Sigmoid colon (tissue), 7 donors: Measurements from ENCODE around the gene PLCD3. TPM values are rescaled to one million over a fixed set of nuclear protein-coding genes. Genes with fewer than 3 reads are reported as not detected.

Experiments used
- DNase-seq: peaks from one replicate; pipeline ENCODE4 v3.0.0-alpha.2; 2019
- H3K27ac ChIP-seq, 4 donors: fragments of 200-600 bp; sonication (generic); one replicate each; pipeline ENCODE4 v1.5.1; 2016 to 2019; ENCODE audit warnings: mild to moderate bottlenecking in 1 of 4
- H3K27me3 ChIP-seq, 3 donors: fragments of 200-600 bp; sonication (generic); one replicate each; pipeline ENCODE4 v1.5.1; 2019; ENCODE audit warnings: mild to moderate bottlenecking in 1 of 3
- H3K36me3 ChIP-seq, 4 donors: fragments of 200-600 bp; sonication (generic); one replicate each; pipeline ENCODE4 v1.5.1; 2016 to 2019
- H3K4me1 ChIP-seq, 4 donors: fragments of 200-600 bp; sonication (generic); one replicate each; pipeline ENCODE4 v1.5.1; 2017 to 2019
- H3K4me3 ChIP-seq, 4 donors: fragments of 200-600 bp; sonication (generic); one replicate each; pipeline ENCODE4 v1.5.1; 2017 to 2019; ENCODE audit warnings: mild to moderate bottlenecking in 2 of 4, moderate library complexity in 1 of 4
- H3K9me3 ChIP-seq, 4 donors: fragments of 200-600 bp in 3 of 4; sonication (generic) in 3 of 4; one replicate each; pipeline versions ENCODE4 v1.5.1 to v1.6.1; 2013 to 2019
- EP300 ChIP-seq, 4 donors: sonication (generic); formaldehyde crosslinking; IDR thresholded peaks; one replicate each; pipeline ENCODE4 v1.6.1; 2017; ENCODE audit warnings: antibody characterized with exemption in 4 of 4
- POLR2A ChIP-seq, 2 donors: fragments of 450-650 bp; IDR thresholded peaks; one replicate each; pipeline ENCODE4 v1.6.1; 2016; ENCODE audit warnings: antibody characterized with exemption in 2 of 2, mild to moderate bottlenecking in 2 of 2, moderate library complexity in 2 of 2
- POLR2AphosphoS5 ChIP-seq, 4 donors: sonication (generic); formaldehyde crosslinking; IDR thresholded peaks; one replicate each; pipeline ENCODE4 v1.6.1; 2017; ENCODE audit warnings: antibody characterized with exemption in 4 of 4
- WGBS, 2 donors: extraction: QIAGEN DNeasy Blood & Tissue Kit; methylation state at CpG; one replicate each; pipeline ENCODE4 v1.1.7; 2013; 5-methylcytosine and 5-hydroxymethylcytosine counted together
- intact Hi-C: fragments of 100-400 bp; cut with DNase I; formaldehyde crosslinking; loops from one replicate; pipeline ENCODE4 v1.15.1; 2023
- polyA plus RNA-seq, 3 donors: library from polyadenylated mRNA; stranded (reverse); fragments of 200-250 nt; gene quantifications; one replicate each; pipeline ENCODE4 v1.2.3, GENCODE V29; 2013
- total RNA-seq, 4 donors: library from RNA; depleted of rRNA; stranded (reverse); fragments of >200 nt; gene quantifications; one replicate each; pipeline ENCODE4 v1.1.0, GENCODE V29; 2016
- TF ChIP-seq, protein P1 (sequence below), 4 experiments: fragments of 450-650 bp in 3 of 4; fragments of 200-600 bp in 1 of 4; IDR thresholded peaks; one replicate each; pipeline ENCODE4 v1.5.1; 2016 to 2019; ENCODE audit warnings: antibody characterized with exemption in 4 of 4, mild to moderate bottlenecking in 3 of 4, moderate library complexity in 2 of 4
- donor health status: healthy with polysubstance abuse.
- donor health status: Bipolar disorder and iron deficiency.
- donor health status: healthy.

Gene PLCD3
- total and polyA plus RNA-seq, 7 donors, result 27.4 to 274 (median 45.7) TPM

DNA sequence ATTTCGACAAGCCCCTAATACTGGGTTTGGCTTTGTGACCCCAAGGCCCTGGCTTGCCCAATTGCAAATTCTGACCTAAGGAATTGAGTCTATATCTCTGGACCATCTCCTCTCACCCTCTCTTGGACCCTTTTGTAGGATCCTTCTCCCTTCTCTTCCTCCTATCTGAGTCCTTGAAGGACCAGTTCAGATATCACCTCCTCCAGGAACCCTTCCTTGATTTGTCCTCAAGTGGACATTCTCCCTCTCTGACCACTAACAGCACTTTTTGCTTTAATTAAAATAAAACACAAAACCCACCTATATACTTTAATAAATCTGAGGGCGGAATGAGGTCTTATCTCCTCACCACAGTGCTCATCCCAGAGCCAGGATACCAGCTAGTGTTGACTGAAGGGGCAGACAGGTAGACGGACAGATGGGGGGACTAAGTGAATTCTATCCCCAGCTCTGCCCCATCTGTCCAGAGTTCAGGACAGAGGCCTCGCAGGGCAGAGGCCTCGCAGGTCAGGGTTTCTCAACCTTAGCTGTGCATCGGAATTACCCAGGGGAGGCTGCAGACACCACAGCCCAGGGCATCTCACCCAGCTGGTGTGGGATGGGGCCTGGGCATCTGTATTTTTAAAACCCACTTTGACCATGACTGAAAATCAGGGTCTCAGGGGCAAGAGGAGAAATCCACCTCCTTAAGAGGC is 9.1 kb downstream of the PLCD3 start:
- DNase-seq, result no peak
- no peak for TF ChIP-seq POLR2A (IDR thresholded peaks at IDR 0.05)
- TF ChIP-seq POLR2AphosphoS5 (IDR thresholded peaks at IDR 0.05), result no peak
- TF ChIP-seq EP300 (IDR thresholded peaks at IDR 0.05), result no peak
- TF ChIP-seq, protein P1, sequence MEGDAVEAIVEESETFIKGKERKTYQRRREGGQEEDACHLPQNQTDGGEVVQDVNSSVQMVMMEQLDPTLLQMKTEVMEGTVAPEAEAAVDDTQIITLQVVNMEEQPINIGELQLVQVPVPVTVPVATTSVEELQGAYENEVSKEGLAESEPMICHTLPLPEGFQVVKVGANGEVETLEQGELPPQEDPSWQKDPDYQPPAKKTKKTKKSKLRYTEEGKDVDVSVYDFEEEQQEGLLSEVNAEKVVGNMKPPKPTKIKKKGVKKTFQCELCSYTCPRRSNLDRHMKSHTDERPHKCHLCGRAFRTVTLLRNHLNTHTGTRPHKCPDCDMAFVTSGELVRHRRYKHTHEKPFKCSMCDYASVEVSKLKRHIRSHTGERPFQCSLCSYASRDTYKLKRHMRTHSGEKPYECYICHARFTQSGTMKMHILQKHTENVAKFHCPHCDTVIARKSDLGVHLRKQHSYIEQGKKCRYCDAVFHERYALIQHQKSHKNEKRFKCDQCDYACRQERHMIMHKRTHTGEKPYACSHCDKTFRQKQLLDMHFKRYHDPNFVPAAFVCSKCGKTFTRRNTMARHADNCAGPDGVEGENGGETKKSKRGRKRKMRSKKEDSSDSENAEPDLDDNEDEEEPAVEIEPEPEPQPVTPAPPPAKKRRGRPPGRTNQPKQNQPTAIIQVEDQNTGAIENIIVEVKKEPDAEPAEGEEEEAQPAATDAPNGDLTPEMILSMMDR (IDR thresholded peaks at IDR 0.05), result no peak
- no peaks in the 10 kb centered on the region for H3K27me3 ChIP-seq
- peak overlapping the region; percentile 20 to 73 (median 45) for H3K27ac ChIP-seq
- H3K4me1 ChIP-seq, result peaks cover 0 to 47% (median 43%) of the 10 kb centered on the region in 4 donors
- intact Hi-C loops, result no loop called here
- 74 to 87% methylated on average over 6 of the region's 6 CpGs for WGBS, 2 donors
- no peak overlapping the region for H3K4me3 ChIP-seq
- H3K9me3 ChIP-seq, result no peaks in the 10 kb centered on the region
- H3K36me3 ChIP-seq, result peaks cover 3 to 27% (median 13%) of the 10 kb centered on the region in 4 donors

- 62 to 90% methylated on average over 45 of the region's 45 CpGs for WGBS, 2 donors
- H3K4me1 ChIP-seq, result peaks cover 0 to 29% (median 25%) of the 10 kb centered on the region in 4 donors
- H3K4me3 ChIP-seq, result no peak overlapping the region
- peaks cover 13 to 48% (median 20%) of the 10 kb centered on the region in 4 donors for H3K36me3 ChIP-seq
- TF ChIP-seq EP300 (IDR thresholded peaks at IDR 0.05) (no peak), POLR2A (IDR thresholded peaks at IDR 0.05) (no peak), POLR2AphosphoS5 (IDR thresholded peaks at IDR 0.05) (no peak)
- TF ChIP-seq, protein P1 (IDR thresholded peaks at IDR 0.05), result no peak
- DNase-seq, result no peak
- H3K9me3 ChIP-seq, result no peaks in the 10 kb centered on the region
- H3K27me3 ChIP-seq, result no peaks in the 10 kb centered on the region
- intact Hi-C loops, result no loop called here
- H3K27ac ChIP-seq, result no peak overlapping the region
Observed at GRCh38 chr17:45121055-45121454, 11.3 kb downstream of the PLCD3 start.

GRCh38 chr17:45120558-45120957 is 11.8 kb downstream of the PLCD3 start:
- Histone ChIP-seq H3K4me1 (peaks cover 0 to 29% (median 25%) of the 10 kb centered on the region in 4 donors), H3K9me3 (no peaks in the 10 kb centered on the region), H3K27me3 (no peaks in the 10 kb centered on the region), H3K36me3 (peaks cover 13 to 53% (median 20%) of the 10 kb centered on the region in 4 donors), H3K27ac (no peak overlapping the region), H3K4me3 (no peak overlapping the region)
- intact Hi-C loops, result no loop called here
- no peak for DNase-seq
- no peak for TF ChIP-seq EP300 (IDR thresholded peaks at IDR 0.05)
- TF ChIP-seq, protein P1 (IDR thresholded peaks at IDR 0.05), result no peak
- no peak for TF ChIP-seq POLR2A (IDR thresholded peaks at IDR 0.05)
- no peak for TF ChIP-seq POLR2AphosphoS5 (IDR thresholded peaks at IDR 0.05)
- 84 to 94% methylated on average over 22 of the region's 22 CpGs for WGBS, 2 donors

DNA sequence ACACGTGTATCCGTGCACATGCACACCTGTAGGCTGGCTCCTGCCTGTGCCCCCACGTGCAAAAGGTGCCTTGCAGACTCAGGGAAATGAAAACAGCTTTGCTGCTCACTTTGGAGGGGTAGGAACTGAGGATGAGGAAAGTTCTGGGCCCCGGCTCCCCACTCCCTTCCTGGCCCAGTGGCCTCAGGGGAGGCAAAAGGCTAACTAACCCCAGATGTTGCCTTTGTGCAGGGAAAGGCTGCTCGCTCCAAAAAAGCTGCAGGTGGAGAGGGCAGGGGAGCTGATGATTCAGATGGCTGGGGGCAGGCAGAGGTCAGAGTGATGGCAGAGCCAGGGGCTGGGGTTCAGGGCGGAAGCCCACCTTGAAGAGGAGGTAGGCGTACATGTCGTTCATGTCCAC is 12.4 kb downstream of the PLCD3 start:
- H3K4me1 ChIP-seq, result peaks cover 0 to 24% (median 23%) of the 10 kb centered on the region in 4 donors
- H3K27me3 ChIP-seq, result no peaks in the 10 kb centered on the region
- peaks cover 13 to 55% (median 20%) of the 10 kb centered on the region in 4 donors for H3K36me3 ChIP-seq
- no peak overlapping the region for H3K27ac ChIP-seq
- DNase-seq, result no peak
- intact Hi-C loops, result no loop called here
- H3K4me3 ChIP-seq, result no peak overlapping the region
- WGBS, 2 donors, result 88 to 93% methylated on average over 8 of the region's 8 CpGs
- TF ChIP-seq POLR2A (IDR thresholded peaks at IDR 0.05) (no peak), EP300 (IDR thresholded peaks at IDR 0.05) (no peak)
- TF ChIP-seq, protein P1 (IDR thresholded peaks at IDR 0.05), result no peak
- H3K9me3 ChIP-seq, result no peaks in the 10 kb centered on the region
